GM21515 (cell line): Measurements from ENCODE around the gene LRIG1.

Experiments
- ATAC-seq: cut with Tn5 transposase; IDR thresholded peaks from one replicate; pipeline ENCODE4 v1.9.1; 2021; ENCODE audit not compliant: unreplicated experiment

LRIG1 gene

DNA sequence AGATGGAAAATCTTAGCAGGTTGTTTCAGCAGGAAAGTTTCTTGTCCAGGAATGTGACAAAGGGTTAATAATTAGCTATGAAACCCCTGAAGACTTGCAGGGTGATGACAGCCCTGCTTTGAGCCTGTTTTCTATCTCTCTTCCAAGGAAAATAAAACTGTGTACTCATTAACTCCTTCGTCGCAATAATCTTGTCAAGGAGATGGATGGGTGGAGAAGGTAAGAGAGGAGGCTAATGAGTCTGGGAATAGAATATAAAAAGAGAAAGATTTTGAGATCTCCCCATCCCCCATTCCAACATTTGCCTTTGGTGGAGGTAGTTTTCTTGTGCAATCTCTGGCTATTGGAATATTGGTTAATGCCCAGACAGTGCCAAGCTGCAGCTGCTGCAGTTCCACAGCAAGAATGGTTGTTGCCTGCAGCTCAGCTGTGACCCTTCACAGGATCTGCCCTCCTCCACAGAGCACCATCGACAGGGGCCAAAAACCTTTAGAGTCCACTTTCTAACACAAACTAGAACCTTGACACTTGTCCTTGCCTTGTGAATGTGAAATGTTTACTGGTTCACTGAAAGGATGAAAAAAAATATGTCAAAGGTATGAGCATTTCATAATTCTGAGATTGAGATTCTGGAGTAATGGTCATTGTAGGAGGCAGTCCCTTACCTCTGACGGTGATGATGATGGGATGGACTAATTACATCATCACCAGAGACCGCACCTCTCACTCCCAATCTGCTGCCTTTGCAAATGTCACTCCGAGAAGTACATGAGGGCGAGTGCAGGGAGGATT, 4.2 kb upstream of the LRIG1 start:
- no peak for ATAC-seq

DNA sequence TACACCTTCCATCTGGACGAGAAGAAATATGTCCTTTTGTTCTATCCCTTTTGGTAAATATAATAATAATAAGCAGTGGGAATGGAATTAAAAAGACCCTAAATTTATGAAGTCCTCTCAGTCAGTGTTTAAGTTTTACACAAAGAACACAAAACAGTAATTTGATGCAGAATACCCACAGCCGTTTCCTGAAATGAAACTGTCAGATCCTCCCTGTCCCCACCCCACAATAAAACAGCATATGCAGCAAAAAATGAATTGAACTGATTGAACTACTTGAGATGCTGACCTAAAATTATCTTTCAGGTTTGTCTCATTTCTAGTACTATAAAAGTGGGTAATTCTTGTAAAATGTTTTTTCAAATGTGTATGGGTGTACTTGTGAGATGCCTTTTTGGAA, 2.2 kb upstream of the LRIG1 start:
- ATAC-seq, result no peak

DNA sequence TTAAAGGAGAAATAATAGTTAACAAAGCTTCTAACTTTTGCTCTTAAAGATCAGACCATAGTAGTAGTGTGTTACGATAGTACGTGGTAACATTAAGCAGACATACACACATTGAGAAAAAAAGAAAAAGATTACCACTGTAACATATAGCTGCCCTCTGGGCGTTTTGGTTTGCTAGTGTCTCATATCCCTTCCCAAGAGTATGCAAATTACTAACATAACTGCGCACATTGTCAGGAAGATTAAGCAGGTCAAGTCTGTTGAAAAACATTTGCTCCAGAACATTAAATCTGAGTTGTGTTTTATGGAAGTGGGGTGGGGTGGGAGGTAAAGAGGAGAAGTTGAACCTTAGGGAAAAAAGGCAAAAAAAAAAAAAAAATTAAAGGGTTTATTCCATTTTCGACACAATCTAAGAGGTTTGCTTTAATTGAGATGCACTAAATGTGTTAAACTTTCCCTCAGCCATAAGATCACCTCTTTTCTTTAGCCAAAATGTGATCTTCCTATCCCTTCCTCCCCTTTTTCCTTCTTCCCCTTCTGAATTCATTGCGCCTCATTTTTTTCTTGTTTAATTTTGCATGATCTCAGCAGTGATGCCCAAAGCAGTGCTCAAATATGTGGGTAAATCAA, 1.5 kb upstream of the LRIG1 start:
- ATAC-seq, result no peak

DNA sequence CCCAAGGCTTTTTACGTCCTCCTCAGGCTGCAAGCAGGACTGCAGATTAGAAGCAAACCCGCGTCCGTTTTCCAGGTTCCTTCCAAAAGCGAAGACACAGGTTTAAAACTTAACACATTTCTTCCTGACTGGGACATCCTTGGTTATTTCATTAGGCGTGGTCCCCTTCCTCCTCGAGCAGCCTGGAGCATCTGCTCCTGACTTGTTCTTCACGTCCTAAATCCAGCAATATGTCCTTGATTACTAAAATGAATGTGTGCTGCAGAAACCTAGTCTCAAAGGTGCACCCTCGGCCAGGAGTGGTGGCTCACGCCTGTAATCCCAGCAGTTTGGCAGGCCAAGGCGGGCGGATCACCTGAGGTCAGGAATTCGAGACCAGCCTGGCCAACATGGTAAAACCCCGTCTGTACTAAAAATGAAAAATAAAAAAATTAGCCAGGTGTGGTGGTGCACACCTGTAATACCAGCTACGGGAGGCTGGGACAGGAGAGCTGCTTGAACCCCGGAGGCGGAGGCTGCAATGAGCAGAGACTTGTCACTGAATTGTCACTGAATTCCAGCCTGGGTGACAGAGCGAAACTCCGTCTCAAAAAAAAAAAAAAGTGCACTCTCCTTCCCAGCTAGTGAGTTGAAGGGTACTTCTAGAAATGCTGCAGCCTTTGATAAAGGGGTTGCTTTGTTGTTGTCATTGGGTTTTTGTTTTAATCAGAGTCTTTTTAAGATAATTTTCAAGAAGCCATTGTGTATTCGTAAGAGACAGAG, 842 bp upstream of the LRIG1 start:
- ATAC-seq, result no peak

DNA sequence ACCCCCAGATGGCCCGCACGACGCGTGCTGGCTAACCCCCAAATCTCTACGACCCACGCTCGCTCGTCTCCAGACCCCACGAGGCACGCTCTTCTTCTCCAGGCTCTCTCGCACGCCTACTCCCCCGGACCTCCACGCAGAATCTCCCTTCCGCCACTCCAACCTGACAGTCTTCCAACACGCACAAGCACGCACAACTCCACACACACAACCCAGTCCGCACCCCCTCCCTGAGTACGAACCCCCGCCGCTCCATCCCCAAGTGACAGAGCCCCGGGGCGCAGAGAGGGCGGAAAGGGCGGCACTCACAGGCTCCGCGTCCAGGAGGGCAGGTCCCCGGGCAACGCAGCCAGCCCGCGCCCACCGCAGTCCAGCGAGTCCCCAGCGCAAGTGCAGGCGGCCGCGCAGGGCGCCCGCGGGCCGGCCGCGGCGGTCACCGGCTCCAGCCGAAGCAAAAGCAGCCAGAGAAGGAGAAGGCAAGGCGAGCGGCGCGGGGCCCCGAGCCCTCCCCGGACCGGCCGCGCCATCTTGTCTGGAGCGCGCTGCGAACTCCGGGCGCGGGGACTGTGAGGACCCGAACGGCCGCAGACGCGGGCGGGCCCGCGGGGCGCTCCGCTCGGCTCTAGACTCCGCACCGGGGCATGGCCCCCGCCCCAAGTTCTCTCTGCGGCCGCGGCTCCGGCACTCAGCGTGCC, 794 bp downstream of the LRIG1 start:
- peak; percentile 18 for ATAC-seq

DNA sequence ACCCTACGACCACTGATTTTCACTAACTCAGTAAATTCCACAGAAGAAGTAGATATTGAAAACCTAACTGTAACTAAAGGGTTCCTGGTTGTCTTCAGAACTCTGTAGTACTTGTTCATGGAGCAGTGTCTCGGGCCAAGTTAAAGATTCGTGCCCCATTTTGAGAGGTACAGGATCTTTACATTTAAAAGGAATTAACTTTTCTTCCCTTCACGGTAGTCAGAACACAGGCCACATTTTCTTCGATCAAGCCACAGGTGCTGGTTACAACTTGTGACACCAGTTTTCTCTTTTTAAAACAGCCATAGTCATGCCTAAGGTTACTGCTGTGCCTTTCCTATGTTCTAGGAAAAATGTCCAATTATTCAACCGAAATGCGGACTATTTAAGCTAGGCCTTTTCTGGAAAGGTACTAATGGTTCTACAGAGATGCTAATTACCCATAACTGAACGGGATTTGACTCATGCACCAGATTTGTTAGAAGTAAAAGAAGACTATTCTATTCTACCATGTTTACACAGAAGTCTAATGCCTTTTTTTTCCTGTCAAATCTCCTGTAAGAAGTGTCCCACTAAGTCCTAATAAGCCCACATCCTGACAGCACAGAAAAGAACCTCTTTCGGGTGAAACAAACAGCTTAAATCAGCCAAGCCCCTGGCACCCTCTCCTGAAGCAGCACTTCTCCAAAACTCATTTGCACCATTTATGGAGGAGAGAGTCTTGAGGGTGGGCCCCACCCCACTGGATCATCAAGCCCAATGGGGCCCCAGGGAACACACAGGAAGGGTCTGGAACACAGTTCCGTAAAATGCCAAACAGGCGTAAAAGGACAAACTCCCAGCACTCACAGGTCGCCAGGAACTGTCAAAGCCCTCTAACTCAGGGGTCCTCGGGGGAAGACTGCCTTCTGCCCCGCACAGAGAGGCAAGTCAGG, 1.9 kb downstream of the LRIG1 start:
- ATAC-seq, result no peak

DNA sequence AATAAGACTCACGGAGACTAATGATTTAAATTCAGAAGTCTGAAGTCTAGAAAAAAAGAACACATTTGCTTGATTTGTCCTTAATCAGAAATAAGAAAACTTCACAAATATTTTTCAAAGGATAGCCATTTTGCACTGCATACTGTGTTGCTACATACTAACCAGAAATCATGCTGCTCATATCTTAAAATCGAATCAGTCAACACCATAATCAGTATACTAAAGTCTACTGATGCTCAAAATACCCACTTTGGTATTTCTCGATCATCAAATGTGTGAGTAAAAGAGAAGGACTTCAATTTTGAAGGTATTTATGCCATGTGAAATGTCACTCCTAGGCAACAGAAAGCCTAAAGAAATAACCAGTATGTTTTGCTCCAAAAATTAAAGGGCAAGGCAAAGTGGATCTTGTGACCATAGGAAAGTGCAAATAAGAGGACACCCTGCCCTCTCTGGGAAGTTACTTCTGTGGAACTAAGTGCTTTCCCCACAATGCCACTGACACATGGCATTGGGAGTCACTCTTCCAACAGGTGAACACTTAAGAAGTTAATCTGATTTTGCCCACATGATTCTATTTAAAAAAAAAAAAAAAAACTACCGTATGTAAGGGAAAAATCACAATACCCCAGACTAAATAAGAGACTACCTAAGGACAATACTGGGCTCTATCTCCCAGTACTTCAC, 2.7 kb downstream of the LRIG1 start:
- ATAC-seq, result no peak

DNA sequence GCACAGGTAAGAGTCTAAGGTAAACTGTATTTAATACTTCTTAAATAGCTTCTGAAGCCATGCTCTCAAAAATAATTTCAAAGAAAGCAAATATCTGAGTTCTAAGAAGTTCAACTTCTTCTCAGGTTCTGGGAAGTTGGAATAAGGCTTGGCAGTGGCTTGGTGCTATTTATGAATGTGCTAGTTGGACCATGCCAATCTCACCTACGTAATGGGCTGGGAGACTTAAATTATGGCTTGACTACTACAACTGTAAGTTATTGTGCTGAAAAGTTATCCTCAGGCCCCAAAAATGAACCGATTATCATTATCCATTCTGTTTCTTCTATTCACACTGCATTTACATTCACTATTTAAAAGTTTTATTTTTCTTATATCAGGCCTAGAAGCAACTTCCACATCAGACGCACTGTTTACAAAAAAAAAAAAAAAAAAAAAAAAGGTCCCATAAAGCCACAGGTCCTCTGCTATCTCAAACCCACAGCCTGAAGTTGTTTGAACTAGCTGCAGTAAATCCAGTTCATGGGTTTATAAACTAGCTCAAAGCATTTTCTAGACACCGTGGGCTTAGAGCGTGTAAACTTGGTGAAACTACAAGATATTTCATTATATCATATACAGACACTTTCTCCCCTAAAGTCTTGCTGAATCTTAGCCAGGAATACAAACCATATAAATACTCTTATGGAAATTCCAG, 3.4 kb downstream of the LRIG1 start:
- ATAC-seq, result no peak

DNA sequence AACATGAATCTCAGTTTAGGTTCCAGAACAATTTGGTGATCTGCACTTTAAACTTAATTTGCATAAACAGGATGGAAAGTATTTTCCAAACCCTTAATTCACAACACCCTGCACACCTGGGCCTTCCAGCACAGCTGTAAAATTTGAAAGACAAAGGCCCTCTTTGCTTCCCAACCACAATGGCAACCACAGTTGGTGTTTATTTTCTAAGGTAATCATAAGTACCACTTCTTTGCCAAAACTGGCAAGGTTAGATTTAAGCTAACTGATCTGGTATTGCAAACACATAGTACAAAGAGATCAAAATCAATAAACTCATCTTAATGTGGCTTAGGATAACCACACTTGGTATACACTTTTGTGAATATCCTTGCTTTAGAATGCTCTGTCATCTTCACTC, 4.1 kb downstream of the LRIG1 start:
- ATAC-seq, result no peak

DNA sequence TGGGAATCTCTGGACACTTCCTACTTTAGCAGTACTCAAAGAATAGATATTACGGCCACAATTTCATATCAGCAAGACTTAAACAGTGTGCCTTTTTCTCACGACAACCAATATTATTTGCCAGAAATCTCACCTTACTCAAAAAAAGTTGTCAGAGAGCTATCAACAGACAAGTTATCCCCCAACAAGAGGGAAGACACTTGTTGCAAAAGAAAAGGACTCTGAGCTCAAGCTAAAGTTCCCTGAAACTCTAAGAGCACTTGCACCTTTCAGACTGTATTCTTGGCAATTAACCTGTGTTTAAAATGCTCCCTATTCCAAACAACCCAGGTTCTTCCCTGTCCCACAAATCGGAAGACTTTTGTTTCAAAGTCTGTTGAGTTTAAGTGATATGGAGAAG, 4.5 kb downstream of the LRIG1 start:
- no peak for ATAC-seq

DNA sequence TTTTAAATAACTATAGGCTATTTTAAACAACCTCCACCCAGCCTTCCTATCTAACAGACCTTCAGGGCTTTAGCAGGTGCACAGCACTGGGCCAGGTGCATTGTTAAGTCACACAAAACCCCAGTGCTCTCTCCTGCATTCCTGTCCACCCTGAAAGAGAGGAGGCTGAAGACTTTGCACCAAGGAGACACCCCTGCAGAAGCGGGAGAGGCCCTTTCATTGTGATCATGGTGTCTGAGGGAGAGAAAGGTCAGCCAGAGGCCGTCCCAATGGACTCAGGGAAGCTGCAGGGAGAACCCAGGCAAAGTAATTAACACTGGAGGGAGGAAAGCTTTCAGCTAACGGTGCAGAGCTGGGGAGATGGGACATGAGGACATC, 5.2 kb downstream of the LRIG1 start:
- ATAC-seq, result no peak

DNA sequence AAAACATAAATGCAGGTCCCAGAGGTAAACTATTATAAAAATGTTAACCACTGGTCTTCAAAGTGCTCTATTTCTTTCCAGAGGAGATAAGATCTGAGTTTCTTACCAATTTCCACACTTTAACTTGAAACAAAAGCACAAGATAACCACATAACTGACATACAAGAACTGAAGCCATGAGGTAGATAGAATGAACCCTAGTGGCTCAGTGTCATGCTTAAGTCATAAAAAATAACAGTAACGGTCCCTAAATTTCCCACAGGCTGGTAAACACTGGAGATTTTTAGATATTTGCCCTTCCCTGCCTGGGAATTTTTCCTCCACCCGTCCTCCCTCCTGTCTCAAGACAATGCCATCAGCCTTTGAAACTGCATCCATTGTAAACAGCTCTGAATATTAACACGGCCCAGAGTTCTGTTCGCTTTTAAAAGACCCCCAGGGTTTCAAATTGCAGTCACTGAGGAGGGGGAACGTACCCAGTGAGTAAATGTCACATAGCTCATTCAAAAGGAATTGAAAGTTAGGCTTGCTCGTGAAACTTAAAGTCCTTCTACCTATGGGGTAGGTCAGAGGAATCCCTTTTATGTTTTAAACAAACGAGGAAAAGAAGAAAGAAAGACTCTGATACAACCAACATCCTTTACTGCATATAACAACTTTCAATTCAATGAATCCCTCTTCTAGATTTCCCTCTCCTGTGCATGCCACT, 5.7 kb downstream of the LRIG1 start:
- no peak for ATAC-seq

DNA sequence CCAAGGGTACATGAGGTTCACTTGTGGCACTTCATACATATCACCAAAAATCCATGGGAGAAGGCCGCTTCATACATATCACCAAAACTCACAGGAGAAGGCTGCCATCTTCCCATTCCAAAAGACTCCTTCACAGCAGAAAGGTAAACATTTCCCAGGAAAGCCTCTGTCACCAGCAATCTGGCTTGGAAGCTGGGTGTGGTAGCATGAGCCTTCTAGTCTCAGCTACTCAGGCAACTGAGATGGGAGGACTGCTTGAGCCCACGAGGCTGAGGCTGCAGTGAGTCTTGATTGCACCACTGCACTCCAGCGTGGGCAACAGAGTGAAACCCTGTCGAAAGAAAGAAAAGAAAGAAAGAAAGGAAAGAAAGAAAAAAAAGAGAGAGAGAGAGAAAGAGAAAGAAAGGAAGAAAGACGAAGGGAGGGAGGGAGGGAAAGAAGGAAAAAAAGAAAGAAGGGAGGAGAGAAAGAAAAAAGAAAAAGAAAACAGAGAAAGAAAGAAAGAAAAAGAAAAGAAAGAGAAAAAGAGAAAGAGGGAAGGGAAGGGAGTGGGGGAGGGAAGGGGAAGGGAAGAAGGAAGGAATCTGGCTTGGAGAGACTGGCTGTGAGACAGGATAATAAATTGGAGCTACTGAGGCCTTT, 7.2 kb downstream of the LRIG1 start:
- no peak for ATAC-seq

DNA sequence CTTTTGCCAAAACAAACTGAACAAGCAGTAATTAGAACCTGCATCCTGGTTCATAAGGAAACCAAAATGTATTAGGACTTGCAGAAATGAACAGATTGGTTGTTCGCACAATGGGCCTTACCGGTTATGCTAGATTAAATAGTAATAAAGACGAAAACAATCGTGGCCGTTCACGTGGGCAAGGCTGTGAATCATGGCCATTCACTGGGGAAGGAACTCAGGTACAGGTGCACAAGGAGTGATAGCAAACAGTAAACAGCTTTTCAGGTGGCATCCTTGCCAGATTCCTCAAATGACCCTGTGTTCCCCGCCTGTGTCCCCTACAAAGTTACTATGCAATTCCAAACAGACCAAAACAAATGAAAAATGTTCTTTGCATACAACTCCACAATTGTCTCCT, 8.2 kb downstream of the LRIG1 start:
- no peak for ATAC-seq

DNA sequence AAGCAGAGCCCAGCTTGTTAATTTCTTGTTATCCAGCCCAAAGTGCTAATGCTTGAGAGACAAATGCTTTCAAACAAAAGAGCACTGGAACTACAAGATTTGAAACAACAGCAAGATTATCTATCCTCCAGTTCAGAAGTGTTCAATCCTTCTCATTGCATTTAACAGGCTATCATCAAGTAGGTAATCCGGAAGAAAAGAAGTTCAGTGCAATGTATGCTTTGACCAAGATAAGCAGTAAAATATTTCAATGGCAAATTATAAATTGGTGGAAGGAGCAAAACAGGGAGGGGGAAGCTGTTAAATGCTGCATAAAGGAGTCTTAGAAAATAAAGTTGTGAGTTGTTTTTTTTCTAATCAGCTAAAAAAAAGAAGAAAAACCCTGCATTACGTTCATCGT, 8.8 kb downstream of the LRIG1 start:
- ATAC-seq, result no peak

DNA sequence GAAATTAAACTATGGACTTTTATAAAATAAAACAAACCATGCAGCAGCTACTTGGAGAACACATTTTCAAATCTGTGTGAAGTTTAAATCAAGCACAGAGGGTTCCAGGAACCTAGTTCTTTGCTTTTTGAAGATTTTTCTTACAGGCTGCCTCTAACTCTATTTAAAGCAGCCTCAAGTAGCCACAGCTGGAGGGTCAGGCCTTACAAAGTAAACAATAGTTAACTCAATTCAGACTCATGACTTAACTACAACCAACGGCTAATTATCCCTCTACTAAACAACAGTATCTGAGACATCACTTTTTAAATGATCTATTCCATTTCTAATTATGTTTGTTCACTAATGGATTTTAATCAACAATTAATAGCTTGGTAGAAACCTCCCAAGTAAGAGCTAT, 9.8 kb downstream of the LRIG1 start:
- no peak for ATAC-seq

DNA sequence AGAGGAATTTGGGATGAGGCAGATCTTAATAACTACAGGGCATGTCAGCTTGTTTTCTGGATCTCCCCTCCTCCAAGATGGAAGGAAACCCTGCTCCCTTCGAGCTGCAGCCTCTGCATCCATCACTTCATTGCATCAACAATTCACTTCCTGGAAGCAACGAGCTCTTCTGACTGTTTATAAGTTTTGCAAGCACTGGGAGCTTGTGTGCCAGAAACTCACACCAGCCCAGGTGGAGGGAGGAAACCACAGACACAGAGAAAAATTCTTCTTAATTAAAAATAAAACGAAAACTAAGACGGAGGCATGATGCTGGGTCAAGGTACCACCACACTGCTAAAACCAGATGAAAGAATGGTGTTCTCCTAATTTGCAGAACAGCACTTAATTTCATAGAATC, 10.6 kb downstream of the LRIG1 start:
- ATAC-seq, result no peak

DNA sequence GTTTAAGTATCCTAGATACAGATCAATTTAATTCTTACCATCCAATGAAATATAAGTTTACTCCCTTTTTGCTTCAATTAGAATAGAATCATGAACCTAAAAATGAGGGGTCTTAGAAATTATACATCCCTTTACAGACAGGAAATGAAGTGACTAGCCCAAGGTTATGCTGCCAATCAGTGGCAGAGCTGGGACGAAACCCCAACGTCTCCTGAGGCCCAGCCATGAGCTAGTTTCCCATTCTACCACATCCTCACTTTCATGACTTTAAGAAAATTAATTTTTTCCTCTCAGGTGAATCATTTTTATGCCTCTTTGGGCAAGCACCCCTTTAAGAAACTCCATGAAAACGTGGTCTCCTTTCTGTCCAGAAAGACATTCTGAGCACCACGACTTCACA, 11.2 kb downstream of the LRIG1 start:
- ATAC-seq, result no peak
